Psoas muscle (tissue), 8 donors: ENCODE data around the gene OTOP3. TPM values are rescaled to one million over a fixed set of nuclear protein-coding genes. Genes with fewer than 3 reads are reported as not detected.

Experiments
- ATAC-seq, 4 donors: fragments of 200-7000 bp; cut with Tn5 transposase; one replicate each; pipeline ENCODE4 v1.9.1; 2020; ENCODE audit warnings: moderate library complexity in 3 of 4, mild to moderate bottlenecking in 2 of 4
- DNase-seq, 2 donors: peaks; one replicate each; pipeline ENCODE4 v3.0.0-alpha.2; 2020
- H3K27ac ChIP-seq: fragments of 200-600 bp; one replicate; pipeline ENCODE4 v1.8.0; 2022
- H3K27me3 ChIP-seq, 3 donors: fragments of 200-600 bp in 1 of 3; one replicate each; pipeline versions ENCODE4 v1.6.1 to v1.8.0; 2013 to 2022; ENCODE audit warnings: low read length in 2 of 3, mild to moderate bottlenecking in 2 of 3, moderate library complexity in 1 of 3; ENCODE audit not compliant: insufficient read depth in 3 of 3
- H3K36me3 ChIP-seq, 2 donors: fragments of 200-600 bp in 1 of 2; one replicate each; pipeline versions ENCODE4 v1.6.1 to v1.8.0; 2013 to 2022; ENCODE audit warnings: low read depth in 1 of 2, mild to moderate bottlenecking in 1 of 2, moderate library complexity in 1 of 2; ENCODE audit not compliant: insufficient read depth in 1 of 2
- H3K4me1 ChIP-seq: fragments of 200-600 bp; one replicate; pipeline ENCODE4 v1.8.0; 2022
- H3K4me3 ChIP-seq: fragments of 200-600 bp; one replicate; pipeline ENCODE4 v1.8.0; 2022; ENCODE audit warnings: mild to moderate bottlenecking
- H3K9me3 ChIP-seq: fragments of 200-600 bp; one replicate; pipeline ENCODE4 v1.8.0; 2022
- WGBS, 3 donors: extraction: QIAGEN DNeasy Blood & Tissue Kit; methylation state at CpG; one replicate each; pipeline versions ENCODE4 v1.1.6 to v1.1.7; 2013; 5-methylcytosine and 5-hydroxymethylcytosine counted together
- intact Hi-C, 2 donors: fragments of 100-400 bp; cut with DNase I; formaldehyde crosslinking; loops; one replicate each; pipeline versions ENCODE4 v1.11.0 to v1.14.2; 2022
- polyA plus RNA-seq, 3 donors: library from polyadenylated mRNA; stranded (reverse); fragments of 200-250 nt; gene quantifications; one replicate each; pipeline ENCODE4 v1.2.3, GENCODE V29; 2013
- total RNA-seq, 4 donors: library from RNA; stranded (reverse); fragmentation: NEBNext Ultra II Directional in 2 of 4; extraction: Animal tissue kit (Norgen Biotek cat#: 25700) in 2 of 4; gene quantifications; one replicate each; pipeline versions ENCODE4 v1.2.1 to v1.2.4, GENCODE V29; 2021 to 2023
- TF ChIP-seq, protein P1 (sequence below): fragments of 200-600 bp; IDR thresholded peaks from one replicate; pipeline ENCODE4 v1.8.0; 2022; ENCODE audit warnings: antibody characterized with exemption
- donor health status: healthy with polysubstance abuse.
- donor health status: DM: no; HTN: no; CAD: no; lungs with moderate emphysema.
- donor health status: Bipolar disorder and iron deficiency.
- donor health status: healthy.
- donor health status: DM: yes; HTN: yes; CAD: no.
- donor health status: DM: no; HTN: no; CAD: no.
- donor health status: DM: no; HTN: no; CAD: no.
- donor health status: DM: yes; HTN: yes; CAD: no.

OTOP3 gene
- total and polyA plus RNA-seq, 7 donors = 0.04 TPM; not detected in 6

DNA sequence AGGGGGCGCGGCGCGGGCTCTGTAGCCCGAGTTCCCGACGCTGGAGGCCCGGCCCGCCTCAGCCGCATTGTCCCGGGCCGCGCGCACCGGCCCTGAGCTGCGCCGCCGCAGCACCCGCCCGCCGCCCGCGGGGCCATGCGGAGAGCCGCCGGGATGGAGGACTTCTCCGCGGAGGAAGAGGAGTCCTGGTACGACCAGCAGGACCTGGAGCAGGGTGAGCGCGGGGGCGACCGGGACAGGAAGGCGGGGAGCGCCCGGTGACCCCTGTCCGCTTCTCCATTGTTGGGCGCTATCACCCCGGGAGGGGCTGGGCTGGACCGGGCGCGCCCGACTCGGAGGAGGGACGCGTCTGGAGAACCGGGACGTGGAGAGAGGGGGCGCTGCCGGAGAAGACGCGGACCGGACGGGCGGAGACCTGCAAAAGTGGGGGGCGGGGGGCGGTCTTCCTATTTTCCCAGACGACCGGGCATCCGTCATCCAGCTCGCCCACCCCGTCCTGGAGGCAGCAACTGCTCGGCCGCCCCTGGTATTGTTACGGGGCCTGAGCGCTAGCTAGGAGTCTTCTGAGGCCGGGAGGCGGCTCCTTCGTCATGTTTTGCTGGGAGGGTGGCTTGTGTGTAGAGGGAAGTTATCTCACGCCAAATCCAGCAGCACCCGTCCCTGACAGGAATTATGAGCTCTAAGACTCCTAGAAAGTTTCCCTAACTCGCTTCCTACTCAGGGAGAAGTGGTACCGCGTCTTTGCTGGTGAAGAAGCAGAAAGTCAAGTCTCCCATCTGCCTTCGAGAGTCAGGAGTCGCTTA, 52.4 kb downstream of the OTOP3 start:
- intact Hi-C loops = no loop called here
- H3K4me1 ChIP-seq = peaks cover 8% of the 10 kb centered on the region
- H3K27me3 ChIP-seq = peaks cover 0 to 6% (median 0%) of the 10 kb centered on the region in 3 donors
- WGBS, 3 donors = 3 to 6% (median 3%) methylated on average over 46 to 76 of the region's 76 CpGs
- DNase-seq (peak; percentile 84 to 89), ATAC-seq (peak; percentile 59 to 69 (median 64))
- H3K27ac ChIP-seq = peak overlapping the region; percentile 83
- H3K4me3 ChIP-seq = peak overlapping the region; percentile 78
- TF ChIP-seq, protein P1, sequence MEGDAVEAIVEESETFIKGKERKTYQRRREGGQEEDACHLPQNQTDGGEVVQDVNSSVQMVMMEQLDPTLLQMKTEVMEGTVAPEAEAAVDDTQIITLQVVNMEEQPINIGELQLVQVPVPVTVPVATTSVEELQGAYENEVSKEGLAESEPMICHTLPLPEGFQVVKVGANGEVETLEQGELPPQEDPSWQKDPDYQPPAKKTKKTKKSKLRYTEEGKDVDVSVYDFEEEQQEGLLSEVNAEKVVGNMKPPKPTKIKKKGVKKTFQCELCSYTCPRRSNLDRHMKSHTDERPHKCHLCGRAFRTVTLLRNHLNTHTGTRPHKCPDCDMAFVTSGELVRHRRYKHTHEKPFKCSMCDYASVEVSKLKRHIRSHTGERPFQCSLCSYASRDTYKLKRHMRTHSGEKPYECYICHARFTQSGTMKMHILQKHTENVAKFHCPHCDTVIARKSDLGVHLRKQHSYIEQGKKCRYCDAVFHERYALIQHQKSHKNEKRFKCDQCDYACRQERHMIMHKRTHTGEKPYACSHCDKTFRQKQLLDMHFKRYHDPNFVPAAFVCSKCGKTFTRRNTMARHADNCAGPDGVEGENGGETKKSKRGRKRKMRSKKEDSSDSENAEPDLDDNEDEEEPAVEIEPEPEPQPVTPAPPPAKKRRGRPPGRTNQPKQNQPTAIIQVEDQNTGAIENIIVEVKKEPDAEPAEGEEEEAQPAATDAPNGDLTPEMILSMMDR = no peak
- no peaks in the 10 kb centered on the region for H3K36me3 ChIP-seq
- H3K9me3 ChIP-seq = no peaks in the 10 kb centered on the region

DNA sequence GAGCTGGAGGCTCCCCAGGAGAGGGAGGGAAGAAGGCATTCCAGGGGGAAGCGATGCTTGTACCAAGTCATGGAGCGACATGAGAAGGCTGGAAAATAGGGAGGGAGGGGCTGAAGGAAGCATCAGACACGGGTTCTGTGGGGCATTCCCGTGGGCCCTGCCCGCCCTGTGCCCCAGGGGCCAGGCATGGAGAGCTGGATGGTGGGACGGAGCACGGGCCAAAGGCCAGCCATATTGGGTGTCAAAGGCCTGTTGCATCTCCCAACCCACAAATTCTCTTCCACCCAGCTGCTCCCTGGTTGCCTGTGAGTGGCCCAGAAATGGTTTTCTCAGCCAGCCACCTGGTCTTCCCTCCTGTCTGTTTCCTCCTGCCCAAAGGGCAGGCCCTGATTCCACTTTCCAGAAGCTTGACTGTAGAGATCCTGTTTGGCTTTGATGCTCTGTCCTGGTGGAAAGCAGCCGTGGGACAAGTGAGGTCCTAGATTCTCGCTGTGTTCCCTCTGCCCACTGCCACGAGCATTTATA, 54.9 kb downstream of the OTOP3 start:
- H3K4me3 ChIP-seq = no peak overlapping the region
- intact Hi-C loops = no loop called here
- WGBS, 3 donors = 47 to 63% (median 56%) methylated on average over 9 to 10 of the region's 10 CpGs
- H3K4me1 ChIP-seq = peaks cover 9% of the 10 kb centered on the region
- no peaks in the 10 kb centered on the region for H3K9me3 ChIP-seq
- no peak overlapping the region for H3K27ac ChIP-seq
- ATAC-seq (no peak), DNase-seq (peak in 1 of 2 donors; percentile 30)
- TF ChIP-seq, protein P1 = no peak
- no peaks in the 10 kb centered on the region for H3K27me3 ChIP-seq
- H3K36me3 ChIP-seq = no peaks in the 10 kb centered on the region

DNA sequence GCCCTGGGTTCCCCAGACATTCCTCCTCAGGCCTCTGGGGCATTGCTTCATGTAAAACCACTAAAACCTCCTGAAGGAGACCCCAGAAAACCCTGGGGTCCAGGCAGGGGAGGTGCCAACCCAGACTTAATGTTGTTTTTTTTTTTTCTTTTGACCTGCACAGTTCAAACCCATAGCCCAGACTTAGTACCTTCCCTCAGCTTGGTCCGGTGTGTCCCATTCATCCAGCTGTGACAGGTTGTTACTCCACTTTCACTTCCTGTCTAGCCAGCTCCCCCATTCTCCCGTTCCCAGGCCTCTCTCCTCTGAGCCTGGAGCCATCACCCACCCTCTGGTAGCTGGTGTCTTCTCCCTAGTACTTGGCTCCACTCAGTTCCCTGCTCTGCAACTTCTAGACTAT, 56.5 kb downstream of the OTOP3 start:
- TF ChIP-seq, protein P1 = no peak
- no peak overlapping the region for H3K4me3 ChIP-seq
- no peaks in the 10 kb centered on the region for H3K9me3 ChIP-seq
- no peak overlapping the region for H3K27ac ChIP-seq
- H3K4me1 ChIP-seq = peaks cover 4% of the 10 kb centered on the region
- no peaks in the 10 kb centered on the region for H3K36me3 ChIP-seq
- WGBS, 3 donors = 62 to 85% (median 75%) methylated on average over 2 of the region's 2 CpGs
- ATAC-seq (no peak), DNase-seq (no peak)
- H3K27me3 ChIP-seq = no peaks in the 10 kb centered on the region
- intact Hi-C loops = no loop called here

- no peak for ATAC-seq
- intact Hi-C loops = no loop called here
- 89 to 92% (median 92%) methylated on average over 7 of the region's 7 CpGs for WGBS, 3 donors
- peak in 1 of 2 donors; percentile 19 for DNase-seq
- TF ChIP-seq, protein P1 = no peak
- Histone ChIP-seq H3K36me3 (no peaks in the 10 kb centered on the region), H3K27me3 (no peaks in the 10 kb centered on the region), H3K27ac (no peak overlapping the region), H3K9me3 (no peaks in the 10 kb centered on the region), H3K4me1 (peaks cover 4% of the 10 kb centered on the region), H3K4me3 (no peak overlapping the region)
These were observed 58.7 kb downstream of the OTOP3 start for GRCh38 chr17:74994440-74994839.
